HuH-7.5 (cell line): ENCODE data around the gene DNAJC18.
"Not testable (repeated sequence)": the region's sequence is repeated elsewhere in the genome, so short reads cannot be mapped to it uniquely, and the experiment has no call there.

Experiments
- DNase-seq: peaks from one replicate; pipeline ENCODE4 v3.0.0; 2011; ENCODE audit warnings: low spot score

Gene DNAJC18

DNA sequence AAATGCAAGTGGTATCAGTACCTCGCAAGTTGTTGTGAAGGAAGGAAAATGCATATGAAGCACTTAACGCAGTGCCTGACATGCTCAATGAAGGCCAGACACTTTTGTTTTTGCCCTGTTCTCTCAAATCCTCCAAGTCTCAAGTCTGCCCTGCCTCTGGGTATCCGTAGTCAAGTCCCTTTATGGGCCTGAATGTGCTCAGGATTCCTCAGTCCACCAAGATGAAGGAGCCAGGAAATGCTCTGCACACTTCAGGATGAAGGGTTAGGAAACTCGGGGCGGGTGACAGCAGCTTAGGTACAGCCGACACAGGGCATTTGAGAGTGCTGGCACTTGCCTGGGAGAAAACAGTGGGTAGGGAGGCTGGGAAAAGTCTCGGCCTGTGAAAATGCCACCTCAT lies 21.9 kb upstream of the DNAJC18 start:
- DNase-seq = no peak

DNA sequence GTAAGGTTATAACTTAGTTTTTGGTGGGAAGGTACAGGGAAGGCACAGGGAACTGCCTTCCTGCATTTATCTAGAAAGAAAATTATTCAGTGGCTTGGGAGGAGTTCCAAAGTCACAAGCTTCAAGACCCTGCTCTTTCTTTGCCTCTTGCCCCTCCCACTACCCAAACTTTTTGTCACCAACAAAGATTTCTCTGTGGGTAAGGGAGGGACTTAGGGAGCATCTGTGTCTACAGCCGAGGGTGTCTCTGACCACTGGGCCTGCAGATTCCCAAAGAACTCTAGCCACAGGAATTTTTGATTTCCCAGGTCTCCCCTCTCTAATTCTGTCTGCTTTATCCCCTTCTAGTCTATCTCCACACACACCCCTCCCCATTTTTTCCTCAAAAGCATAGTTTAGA lies 21.1 kb upstream of the DNAJC18 start:
- no peak for DNase-seq

DNA sequence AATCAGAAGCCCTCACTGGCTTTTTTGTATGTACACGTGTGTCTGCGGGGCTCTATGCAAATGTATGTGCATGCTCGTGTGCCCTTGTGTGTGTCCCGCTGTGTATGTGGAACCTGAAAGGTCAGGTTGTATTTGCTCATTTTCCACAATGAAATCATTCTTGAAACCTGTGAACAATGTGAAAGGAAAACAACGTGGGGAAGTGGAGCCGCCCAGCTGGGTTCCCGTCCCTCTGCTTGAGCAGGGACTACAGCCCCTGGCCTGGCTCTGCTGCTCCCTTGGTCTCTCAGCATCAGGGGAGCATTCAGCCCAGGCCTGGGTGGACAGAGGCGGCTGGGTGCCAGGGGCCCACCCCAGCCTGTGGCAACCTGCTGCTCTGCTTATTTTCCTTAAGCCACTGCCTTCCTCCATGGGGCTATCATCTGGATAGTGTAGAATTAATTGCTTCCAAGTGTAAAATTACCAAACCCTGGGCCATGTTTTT lies 20.2 kb upstream of the DNAJC18 start:
- DNase-seq = no peak

DNA sequence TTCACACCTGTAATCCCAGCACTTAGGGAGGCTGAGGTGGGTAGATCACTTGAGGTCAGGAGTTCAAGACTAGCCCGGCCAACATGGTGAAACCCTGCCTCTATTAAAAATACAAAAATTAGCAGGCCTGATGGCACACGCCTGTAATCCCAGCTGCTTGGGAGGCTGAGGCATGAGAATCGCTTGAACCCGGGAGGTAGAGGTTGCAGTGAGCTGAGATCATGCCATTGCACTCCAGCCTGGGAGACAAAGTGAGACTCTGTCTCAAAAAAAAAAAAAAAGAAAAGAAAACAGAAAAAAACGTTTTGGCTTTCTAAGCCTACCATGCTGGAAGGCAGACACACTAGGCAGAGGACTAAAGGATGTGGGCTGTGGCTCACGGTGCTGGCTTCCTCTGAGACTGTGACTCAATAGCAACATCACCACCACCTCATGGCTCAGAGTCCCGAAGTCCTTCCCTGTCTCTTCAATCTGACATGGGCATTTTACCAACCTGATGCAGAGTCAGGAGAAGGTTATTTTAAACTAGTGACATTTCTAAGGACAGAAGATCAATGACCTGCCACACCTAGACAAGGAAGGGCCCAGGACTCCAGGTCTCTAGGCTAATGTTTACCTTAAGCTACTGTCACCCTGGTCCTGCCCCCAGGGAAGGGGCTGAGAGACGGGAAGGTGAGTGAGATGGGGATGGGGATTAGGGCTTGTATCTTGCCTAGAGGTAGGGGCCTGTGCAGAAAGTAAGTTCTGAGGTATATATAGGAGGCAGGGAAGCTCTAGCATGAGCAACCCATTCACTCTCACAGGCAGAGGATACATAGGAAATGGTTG lies 19.5 kb upstream of the DNAJC18 start:
- DNase-seq = no peak

DNA sequence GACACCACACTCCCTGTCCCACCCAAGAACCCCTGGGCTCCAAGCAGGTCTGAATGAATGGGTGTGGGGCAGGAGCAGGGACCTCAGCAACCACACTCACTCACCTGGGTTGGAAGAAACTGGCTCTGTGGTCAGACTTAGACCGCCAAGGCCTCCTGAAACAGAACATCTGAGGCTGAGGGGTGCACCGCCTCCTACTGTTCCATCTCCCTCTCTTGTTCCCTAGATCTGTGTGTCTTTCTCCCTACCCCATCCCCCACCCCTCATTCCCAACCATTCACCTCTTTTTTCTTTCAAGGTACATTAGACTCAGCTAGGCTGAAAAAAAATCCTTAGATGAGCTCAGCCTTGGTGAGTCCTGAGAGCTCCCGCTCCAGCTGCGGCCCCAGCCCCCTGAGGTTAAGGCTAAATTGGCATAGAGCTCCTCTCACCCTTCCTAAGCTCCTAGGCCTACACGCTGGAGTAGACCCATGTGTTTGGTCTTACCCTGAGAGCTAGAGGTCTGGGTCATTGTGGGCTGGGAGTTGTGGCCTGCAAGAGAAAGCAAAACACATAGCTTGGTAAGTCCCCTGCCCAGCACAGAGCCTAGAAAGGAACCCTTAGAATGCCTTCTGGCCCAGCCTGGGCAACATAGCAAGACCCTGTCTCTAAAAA lies 18.5 kb upstream of the DNAJC18 start:
- DNase-seq = no peak

DNA sequence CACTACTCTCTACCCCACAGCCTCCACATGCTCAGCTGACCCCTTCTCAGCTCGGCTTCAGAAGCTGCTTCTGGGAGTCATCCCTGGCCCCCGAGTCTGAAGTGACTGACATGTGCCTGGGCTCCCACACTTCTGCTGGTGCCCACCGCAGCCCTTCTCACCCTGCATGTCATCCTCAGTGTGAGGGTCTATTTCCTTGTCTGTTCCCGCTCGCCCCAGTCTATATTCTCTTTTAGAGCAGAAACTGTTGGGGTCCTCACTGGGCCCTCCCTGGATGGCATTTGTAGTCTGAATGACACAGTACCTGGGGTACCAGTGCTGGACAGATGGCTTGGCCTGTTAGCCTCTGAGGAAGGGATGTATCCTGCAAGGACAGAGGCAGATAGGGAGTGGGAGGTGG lies 17.9 kb upstream of the DNAJC18 start:
- no peak for DNase-seq

DNA sequence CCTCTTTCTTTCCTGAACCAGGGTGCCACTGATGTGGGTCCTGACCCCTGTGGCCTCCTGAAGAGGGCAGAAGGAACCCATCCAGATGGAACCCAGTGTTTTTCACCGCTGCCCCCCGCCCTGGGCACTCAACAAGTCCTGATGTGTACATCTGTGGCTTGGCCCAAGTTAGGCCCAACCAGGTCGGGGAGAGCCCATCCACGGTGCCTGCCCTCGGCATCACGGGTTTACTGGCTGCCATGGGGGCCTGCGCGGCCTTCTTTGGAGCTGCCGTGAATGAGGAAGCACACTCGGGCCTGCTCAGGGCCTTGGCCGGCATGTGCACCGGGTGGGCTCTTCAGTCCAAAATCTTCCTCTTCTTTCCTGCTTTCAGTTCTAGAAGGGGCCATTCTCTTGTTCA lies 17.5 kb upstream of the DNAJC18 start:
- no peak for DNase-seq

DNA sequence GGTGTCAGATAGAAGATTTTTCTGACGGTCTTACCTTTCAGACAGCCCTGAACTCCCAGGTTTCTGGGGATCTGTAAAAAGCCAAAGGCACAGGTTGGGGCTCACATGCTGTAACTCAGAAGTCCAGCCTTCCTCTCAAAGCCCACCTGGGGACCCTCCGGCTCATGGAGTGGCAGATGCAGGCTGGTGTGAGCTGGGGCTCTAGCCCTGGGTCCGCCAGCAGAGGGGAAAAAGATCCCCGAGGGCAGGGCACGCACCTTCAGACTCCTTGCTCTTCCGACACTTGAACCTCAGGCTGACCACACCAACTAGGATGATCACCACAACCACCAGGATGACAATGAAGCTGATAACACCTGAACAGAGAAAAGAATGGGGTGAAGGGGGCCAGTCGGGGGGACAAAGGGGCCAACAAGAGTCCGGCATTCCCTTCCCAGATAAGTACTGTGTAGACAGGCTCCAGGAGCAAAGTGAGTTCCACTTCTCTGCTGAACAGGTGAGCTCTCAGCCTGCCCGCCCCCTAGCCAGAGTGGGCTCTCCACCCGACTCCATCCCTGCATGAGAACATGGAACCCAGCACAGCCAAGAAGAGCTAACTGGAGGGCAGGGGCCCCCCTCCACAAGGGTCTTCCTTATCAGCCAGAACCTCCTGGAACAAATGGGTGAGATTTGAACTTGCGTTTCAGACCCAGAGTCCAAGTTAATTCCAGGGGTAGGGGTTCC lies 15.4 kb upstream of the DNAJC18 start:
- no peak for DNase-seq

DNA sequence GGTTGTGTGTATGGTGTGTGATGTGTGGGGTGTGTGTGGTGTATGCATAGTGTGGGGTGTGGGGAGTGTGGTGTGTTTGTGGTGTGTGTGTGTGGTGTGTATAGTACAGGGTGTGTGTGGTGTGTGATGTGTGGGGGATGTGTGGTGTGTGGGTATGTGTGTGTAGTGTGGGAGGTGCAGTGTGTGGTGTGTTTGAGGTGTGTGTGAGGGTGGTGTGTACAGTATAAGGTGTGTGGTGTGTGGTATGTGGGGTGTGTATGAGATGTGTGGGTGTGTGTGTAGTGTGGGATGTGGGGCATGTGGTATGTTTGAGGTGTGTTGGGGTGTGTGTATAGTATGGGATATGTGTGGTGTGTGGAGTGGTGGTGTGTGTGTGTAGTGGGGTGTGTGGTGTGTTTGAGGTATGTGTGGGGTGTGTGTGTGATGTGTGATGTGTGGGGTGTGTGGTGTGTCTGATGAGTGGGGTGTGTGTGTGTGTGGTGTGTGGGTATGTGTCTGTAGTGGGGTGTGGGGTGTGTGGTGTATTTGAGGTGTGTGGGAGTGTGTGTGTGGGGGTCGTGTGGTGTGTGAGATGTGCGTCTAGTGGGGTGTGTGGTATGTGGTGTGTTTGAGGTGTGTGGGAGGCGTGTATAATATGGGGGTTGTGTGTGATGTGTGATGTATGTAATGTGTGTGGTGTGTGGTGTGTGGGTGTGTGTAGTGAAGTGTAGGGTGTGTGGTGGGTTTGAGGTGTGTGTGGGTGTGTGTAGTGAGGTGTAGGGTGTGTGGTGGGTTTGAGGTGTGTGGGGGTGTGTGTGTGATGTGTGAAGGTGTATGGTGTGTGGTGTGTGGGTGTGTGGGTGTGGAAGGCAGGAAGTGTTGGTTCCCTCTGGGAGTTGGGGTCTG lies 14.6 kb upstream of the DNAJC18 start:
- no peak for DNase-seq

DNA sequence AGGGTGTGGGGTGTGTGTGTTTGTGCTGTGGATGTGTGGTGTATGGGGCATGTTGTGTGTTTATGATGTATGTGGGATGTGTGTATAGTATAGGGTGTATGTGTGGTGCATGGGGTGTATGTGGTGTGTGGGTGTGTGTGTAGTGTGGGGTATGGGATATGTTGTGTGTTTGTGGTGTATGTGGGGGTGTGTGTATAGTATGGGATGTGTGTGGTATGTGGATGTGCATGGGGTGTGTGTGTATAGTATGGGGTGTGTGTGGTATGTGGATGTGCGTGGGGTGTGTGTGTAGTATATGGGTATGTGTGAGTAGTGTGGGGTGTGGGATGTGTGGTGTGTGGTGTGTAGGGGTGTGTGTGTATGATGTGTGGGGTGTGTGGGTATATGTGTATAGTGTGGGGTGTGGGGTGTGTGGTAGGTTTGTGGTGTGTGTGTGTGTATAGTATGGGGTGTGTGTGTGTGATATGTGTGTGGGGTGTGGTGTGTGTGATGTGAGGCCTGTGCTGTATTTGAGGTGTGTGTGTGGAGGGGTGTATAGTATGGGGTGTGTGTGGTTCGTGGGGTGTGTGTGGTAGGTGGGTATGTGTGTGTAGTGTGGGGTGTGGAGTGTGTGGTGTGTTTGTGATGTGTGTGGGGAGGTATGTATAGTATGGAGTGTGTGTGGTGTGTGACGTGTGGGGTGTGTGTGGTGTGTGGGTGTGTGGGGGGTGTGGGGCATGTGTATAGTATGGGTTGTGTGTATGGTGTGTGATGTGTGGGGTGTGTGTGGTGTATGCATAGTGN lies 12.7 kb upstream of the DNAJC18 start:
- DNase-seq = no peak

DNA sequence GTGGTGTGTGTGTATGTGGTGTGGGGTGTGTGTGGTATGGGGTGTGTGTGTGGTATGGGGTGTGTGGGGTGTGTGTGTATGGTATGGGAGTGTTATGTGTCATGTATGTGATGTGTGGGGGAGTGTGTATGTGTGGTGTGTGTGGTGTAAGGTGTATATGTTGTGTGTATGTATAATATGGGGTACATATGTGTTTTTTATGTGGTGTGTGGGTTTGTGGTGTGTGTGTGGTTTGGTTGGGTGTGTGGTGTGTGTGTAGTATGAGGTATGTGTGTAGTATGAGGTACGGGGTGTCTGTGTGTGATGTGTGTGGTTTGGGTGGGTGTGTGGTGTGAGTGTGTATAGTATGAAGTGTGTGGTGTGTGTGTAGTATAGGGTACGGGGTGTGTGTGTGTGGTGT lies 11.9 kb upstream of the DNAJC18 start:
- DNase-seq = no peak

DNA sequence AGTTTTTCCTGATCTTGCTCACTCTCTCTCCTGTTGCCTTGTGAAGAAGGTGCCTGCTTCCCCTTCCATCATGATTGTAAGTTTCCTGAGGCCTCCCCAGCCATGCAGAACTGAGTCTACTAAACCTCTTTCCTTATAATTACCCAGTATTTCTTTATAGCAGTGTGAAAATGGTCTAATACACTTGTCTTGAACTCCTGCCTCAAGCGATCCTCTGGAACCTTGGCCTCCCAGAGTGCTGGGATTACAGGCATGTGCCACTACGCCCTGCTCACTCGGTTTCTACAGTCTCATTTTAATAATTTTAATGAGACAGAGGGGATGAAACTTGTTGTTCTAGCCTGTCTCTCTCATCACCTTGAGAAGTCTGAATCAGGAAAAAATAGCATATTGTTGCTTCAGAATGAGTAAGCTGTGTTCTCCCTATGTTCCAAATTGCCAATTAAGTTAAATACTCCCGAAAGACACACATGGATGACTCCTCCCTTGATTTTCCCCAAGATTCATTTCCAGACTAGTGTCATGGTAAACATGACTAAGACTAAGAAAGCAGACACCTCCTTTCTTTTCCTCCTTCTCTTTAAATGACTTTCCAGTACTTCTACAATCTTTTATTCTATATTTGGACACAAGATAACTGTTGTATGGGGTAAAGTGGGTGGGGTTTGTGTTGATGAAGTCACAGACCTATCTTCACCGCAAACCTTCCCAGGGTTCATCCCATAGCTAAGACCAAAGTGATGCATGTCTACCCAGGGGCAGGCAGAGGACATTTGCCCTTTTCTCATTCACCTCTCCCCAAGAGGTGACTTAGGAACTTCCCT lies 7.8 kb upstream of the DNAJC18 start:
- no peak for DNase-seq

DNA sequence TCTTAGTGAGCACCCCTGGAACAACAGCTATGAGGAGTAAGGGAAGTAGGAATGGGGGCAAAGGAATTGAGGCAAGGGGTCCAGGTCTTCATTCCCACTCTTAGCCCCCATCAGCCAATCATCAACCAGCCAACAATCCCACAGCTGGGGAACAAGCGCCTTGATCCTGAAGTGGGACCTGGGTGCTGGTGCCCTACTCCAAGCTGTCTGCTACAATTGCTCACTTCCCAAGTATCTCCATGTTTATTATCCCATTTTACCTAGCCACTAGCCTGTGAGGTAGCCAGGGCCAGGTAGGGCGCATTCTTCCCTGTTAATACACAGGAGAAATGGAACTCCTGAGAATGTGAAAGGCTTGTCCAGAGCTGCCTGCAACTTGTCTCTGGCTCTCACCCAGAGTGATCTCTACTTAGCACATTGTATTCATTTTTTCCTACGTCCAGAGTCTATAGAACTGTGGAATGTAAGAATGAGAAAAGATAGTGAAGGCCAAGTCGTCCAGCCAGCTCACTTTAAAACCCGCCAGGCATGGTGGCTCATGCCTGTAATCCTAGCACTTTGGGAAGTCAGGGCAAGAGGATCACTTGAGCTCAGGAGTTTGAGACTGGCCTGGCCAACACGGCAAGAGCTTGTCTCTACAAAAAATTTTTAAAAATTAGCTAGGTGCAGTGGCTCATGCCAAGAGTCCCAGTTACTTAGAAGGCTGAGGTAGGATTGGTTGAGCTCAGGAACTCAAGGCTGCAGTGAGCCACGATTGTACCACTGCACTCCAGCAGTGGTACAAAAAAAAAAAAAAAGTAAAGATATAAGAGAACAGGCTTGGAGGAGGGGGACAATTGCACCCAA lies 6.2 kb upstream of the DNAJC18 start:
- no peak for DNase-seq

DNA sequence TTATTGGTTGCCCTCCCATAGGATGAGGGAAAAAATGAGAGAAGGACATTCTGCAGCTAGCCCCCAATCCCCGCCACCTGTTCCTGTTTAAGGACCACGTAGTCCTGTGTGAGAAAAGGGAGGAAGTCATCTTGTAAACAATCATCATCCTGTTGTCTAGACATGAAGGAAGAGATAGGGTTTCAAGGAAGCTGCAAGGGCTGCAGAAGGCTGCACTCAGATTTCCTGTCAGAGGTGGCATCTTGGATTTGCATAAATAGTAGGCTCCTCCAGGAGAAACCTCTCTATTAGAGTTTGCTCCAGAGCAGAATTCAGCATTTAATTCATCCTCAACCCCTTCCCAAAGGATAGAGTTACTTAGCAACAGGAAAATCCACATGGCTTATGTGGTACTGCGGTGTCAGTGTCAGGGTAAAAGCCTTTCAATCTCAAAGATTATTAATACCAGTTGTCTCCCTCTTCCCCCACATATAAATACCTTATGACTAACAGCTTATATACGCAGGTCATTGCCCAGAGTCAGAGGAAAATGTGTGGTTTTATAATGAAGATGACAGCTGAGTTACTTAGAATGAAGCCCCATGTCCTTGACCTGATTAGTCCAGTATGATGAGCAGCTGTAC lies 4.6 kb upstream of the DNAJC18 start:
- DNase-seq = no peak

DNA sequence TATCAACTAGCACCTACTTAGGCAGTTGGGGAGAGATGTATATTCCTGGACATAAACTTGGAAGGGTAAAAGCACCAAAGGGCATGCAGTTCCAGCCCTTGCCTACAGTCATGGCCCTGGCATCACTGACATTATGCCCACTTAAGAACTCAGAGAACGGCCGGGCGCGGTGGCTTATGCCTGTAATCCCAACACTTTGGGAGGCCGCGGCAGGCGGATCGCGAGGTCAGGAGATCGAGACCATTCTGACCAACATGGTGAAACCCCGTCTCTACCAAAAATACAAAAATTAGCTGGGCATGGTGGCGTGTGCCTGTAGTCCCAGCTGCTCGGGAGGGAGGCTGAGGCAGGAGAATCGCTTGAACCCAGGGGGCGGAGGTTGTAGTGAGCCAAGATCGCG lies 1.1 kb upstream of the DNAJC18 start:
- not testable (repeated sequence) for DNase-seq

DNA sequence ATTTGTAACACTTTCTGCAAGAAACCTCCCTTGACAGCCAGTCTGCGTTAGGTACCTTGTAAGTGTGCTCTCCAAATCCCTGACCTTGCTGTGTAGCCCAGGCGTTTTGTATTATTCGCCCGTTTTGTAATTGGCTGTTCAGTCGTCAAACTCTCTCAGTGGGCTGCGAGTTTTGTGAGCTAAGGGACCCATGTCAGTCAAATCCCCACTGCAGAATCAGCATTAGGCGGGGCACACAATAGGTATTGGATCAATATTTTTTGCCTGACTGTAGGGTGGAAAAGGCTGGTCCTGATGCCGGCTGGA lies 665 bp downstream of the DNAJC18 start:
- no peak for DNase-seq

DNA sequence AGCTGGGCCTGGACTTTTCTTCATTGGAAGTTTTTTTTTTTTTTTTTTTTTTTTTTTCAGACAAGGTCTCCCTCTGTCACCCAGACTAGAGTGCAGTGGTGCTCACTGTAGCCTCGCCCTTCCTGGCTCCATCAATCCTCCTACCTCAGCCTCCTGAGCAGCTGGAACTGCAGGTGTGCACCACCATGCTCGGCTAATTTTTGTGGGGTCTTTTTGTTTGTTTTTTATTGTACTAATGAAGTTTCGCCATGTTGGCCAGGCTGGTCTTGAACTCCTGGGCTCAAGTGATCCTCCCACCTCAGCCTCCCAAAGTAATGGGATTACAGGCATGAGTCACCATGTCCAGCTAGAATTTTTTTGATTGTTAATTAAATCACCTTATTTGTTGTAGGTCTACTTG lies 3.6 kb downstream of the DNAJC18 start:
- no peak for DNase-seq

DNA sequence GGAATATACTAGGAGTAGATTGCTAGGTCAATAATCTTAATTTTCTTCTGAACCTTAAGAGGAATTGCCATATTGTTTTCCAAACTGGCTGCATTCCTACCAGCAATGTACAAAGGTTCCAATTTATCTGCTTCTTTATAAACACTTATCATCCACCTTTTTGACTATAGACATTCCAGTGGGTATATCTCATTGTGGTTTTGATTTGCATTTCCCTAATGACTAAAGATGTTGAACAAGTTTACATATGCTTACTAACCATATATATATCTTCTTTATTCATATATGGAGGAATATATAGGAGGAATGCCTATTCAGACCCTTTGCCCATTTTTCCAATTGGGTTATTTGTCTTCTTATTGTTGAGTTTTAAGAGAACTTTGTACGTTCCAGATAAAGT lies 7.6 kb downstream of the DNAJC18 start:
- no peak for DNase-seq

DNA sequence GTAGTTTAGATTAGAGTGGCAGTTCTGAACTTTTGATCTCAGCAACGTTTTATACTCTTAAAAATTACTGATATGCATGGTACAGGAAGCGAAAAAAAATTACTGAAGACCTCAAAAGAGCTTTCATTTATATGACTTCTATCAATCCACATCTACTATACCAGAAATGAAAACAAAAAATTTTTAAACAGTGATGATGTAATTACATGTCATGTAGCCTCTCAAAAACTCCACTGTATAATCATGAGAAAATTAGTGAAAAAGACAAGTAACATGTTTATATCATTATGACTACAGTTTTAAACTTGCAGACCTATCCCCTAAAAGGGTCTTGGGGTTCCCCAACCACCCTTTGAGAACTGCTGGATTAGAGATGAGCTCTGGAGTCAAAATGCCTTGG lies 9.3 kb downstream of the DNAJC18 start:
- no peak for DNase-seq
